ENCODE data around the gene TH. TPM values are rescaled to one million over a fixed set of nuclear protein-coding genes. Genes with fewer than 3 reads are reported as not detected.

Gene TH
- total and polyA plus RNA-seq, 2 of the 4 experiments (the other 2 are of a cell fraction), result 0.10 TPM; not detected in 1

- Histone ChIP-seq H3K27me3 (ENCODE audit: control insufficient read depth, insufficient read depth, low read length) (peaks cover 82% of the 10 kb centered on the region), H3K9ac (ENCODE audit: low read depth, low read length) (no peak overlapping the region), H4K5ac (ENCODE audit: low read depth, low read length) (no peak overlapping the region), H3K4me2 (ENCODE audit: low read depth, low read length) (no peak overlapping the region), H3K4me1 (ENCODE audit: control insufficient read depth, insufficient read depth, low read length) (peaks cover 2% of the 10 kb centered on the region; the same call in 1 of the 2 replicates), H4K20me1 (ENCODE audit: insufficient read depth, low read length) (peaks cover 5% of the 10 kb centered on the region; the same call in 1 of the 2 replicates), H2AFZ (replicated peaks; ENCODE audit: low read length, poor library complexity) (no peak overlapping the region), H3K4me3 (ENCODE audit: insufficient read depth, low read depth, low read length) (no peak overlapping the region), H3K27ac (ENCODE audit: insufficient read depth, low read length) (no peak overlapping the region), H3K9me3 (ENCODE audit: control insufficient read depth, insufficient read depth, low read length) (no peaks in the 10 kb centered on the region), H4K91ac (ENCODE audit: insufficient read depth, low read depth, low read length) (no peak overlapping the region), H3K36me3 (ENCODE audit: control insufficient read depth, insufficient read depth, low read length) (no peaks in the 10 kb centered on the region), H3K79me1 (ENCODE audit: low read depth in 1 of 2, low read length in 2 of 2) (no peaks in the 10 kb centered on the region), H3K56ac (ENCODE audit: extremely low read depth, insufficient read depth, low read length) (no peak overlapping the region), H3K4ac (ENCODE audit: low read depth, low read length) (no peak overlapping the region), H2BK15ac (ENCODE audit: low read depth, low read length) (no peak overlapping the region), H2AK9ac (replicated peaks; ENCODE audit: low read depth, low read length, poor library complexity) (no peak overlapping the region), H3K23ac (ENCODE audit: low read depth, low read length) (no peak overlapping the region), H3K18ac (ENCODE audit: low read depth, low read length) (no peak overlapping the region), H2BK20ac (ENCODE audit: low read depth, low read length) (no peak overlapping the region), H3K14ac (replicated peaks; ENCODE audit: low read depth, low read length) (no peak overlapping the region), H2AK5ac (ENCODE audit: low read depth, low read length) (no peak overlapping the region), H2BK5ac (ENCODE audit: low read depth, low read length, poor library complexity, severe bottlenecking) (no peak overlapping the region), H3K9me1 (ENCODE audit: insufficient read depth, low read length) (no peaks in the 10 kb centered on the region), H4K8ac (ENCODE audit: low read depth in 2 of 2, low read length in 2 of 2) (no peak overlapping the region), H2BK120ac (ENCODE audit: low read depth, low read length) (no peak overlapping the region)
- TF ChIP-seq MAFK (IDR thresholded peaks at IDR 0.05; ENCODE audit: low read depth, low read length) (no peak), BHLHE40 (IDR thresholded peaks at IDR 0.05; ENCODE audit: low read depth, low read length) (no peak)
- WGBS, 2 experiments (ENCODE audit: extremely low coverage in 2 of 2, insufficient read length in 1 of 2), result 50% methylated on average over 2 of the region's 11 CpGs; no CpG with 5 or more reads in 1 of the 2 experiments
- DNase-seq (no peak), ATAC-seq (ENCODE audit: low read depth) (no peak)
- dilution Hi-C loops (cut with HindIII; ENCODE audit: low sequenced_read_pairs, unreplicated experiment), result no loop called here
- POLR2A ChIA-PET (ENCODE audit: unreplicated experiment), result no interaction called here
- CTCF ChIA-PET, result interaction anchor here (0.6 kb wide), 1 partner anchor 9 kb away, joined by 5 read pairs; no protein-coding TSS in a partner anchor
- in situ Hi-C loops (cut with MboI; ENCODE audit: low sequenced_read_pairs), result no loop called here
- intact Hi-C loops (cut with micrococcal nuclease), result no loop called here
- no TSS peak for BruUV-seq (replicated peaks)
These were observed 24.2 kb downstream of the TH start for GRCh38 chr11:2147391-2147790.
